SKM-1 (cell line): Measurements from ENCODE around the gene ADARB2.

Source experiments
- DNase-seq: peaks from one replicate; lab custom pipeline; 2025; ENCODE audit not compliant: unreplicated experiment; lab: John Stamatoyannopoulos, UW

Gene ADARB2

DNA sequence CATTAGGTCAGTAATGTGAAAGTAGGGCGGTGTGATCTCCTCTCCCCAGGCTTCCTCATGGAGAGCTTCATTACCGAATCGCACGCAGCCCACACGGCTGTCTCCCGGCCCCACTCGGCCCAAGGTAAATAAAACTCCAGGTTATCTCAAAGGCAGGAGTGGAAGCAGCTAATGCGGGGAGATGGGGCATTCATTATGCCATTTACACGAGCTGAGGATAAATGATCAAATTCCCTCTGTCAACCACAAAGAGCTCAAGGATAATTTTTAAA lies 93.5 kb downstream of the ADARB2 start:
- DNase-seq = no peak

DNA sequence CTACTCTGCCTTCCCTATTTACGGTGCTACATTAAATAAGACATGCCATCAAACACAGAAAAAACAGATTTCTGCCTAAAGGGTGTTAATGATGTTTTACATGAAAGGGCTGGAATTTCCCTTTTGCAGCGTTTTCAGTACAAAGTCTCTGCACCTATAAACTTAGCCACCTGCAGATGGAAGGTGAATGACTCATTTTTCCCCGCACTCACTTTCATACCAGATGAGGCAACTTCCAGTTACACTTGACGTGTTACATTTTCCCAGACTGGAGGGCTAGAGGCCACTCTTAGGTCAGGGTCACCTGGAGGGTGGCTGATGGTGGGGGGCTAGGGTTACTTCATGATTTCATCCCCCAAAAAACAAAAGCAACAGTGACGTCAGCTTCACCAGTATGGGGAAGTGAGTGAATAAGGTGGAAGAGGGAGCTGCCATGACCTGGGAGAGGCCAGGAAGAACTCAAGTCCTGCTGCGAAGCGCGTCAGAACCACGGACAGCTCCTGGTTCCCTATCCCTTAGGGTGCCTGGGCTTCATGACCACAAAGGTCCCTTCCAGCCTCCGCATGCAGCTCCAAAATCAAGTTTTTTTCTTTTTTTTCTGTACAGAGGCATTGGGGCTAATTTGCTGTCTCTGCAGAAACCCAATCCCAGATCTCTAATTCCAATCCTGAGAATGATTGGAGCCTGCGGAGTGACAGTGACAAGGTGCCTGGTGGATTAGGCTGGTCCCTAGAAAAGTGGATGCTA lies 94.0 kb downstream of the ADARB2 start:
- no peak for DNase-seq

DNA sequence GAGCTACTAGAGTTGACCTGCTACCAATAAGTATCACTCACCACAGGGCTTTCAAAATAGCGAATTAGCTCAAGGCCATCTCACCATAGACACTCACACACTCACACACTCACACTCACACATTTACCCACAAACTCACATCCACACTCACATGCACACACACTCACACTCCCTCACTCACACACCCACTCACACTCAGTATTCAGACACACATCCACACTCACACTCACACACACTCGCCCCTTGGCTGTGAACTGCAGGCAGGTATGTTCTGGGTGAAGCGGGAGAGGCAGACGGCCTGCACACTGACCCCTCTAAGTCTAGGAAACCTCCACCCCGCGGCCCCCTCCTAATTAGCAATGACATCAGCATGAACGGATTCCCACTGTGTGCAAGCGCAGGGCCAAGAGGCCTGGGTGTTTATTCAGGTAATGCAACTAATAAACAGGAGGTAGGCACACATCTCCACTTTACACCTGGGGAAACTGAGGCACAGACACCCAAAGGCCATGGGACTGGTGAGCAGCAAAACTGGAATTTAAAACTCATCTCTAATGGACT lies 94.6 kb downstream of the ADARB2 start:
- no peak for DNase-seq

DNA sequence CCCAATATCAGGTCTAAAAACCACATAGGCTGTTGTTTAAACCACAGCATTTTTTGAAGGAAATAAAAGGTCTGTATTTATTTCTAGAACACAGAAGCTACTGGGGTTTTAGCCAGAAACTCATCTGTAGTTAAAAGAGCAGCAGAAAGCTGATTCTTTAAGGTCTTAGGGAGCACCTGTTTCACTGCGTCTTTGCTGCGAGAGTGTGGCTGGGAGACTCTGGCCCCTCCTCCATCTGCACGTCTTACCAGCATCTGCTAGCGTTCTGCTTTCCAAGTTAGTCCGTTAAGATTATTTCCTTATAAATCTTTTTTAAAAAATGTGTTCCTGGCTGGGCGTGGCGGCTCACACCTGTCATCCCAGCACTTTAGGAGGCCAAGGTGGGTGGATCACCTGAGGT lies 95.9 kb downstream of the ADARB2 start:
- no peak for DNase-seq

DNA sequence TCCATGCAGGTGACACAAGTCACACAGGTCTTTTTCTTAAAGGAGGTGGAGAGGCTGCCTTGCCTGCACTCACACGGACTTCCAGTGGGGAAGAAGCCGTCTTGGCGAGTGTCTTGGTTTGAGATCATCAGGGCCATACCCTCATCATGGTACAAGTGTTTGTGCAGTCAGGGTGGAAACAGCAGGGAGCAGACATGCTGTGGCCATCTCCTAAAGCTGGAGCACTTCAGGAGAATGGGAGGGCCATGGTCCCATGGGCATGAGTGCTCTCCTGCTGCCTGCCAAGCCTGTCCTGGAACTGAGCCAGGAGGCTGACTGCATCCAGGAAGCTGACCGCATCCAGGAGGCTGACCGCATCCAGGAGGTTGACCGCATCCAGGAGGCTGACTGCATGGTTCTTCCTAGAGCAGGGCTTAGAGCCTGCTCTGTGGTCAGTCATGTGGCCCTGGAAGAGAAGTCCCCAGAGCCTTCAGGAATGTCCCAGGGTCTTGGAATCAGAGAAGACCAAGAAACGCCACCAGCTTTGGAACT lies 98.4 kb downstream of the ADARB2 start:
- DNase-seq = no peak

DNA sequence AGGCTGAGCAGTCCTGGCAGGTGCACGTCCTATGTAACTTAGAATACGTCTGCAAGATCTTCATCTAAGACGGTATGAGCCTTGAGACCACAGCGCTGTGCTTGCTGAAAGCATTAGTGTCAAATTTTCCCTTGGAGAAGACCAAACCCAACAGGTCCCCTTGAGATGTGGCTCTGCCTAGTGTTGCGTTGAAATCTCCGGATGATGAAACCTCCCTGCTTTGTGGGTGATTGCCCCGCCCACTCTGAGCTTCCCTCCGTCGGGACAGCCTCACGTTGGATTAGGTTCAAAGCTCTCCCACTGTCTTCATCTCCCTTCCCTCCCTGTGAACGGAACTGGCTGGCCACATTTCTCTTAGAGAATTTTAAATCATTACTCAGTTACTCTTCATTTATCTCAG lies 102.0 kb downstream of the ADARB2 start:
- no peak for DNase-seq

DNA sequence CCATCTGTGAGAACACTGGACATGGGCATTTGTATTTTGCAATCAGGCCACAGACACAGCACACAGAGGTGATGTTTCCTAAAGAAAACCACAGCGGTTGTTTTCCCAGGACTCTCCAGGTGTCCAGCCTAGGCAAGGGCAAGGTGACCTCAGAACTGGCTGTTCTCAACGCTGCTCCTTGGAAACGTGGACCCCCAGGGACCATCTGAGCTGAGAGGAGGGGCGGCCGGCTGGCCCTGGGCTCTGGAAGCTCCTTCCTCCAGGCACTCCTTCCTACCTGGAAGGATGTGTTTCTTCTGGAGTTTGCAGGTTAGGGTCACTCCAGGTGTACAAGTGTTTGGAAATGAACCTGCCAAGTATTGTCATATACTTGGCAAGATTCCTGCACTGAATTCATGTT lies 103.1 kb downstream of the ADARB2 start:
- DNase-seq = no peak

DNA sequence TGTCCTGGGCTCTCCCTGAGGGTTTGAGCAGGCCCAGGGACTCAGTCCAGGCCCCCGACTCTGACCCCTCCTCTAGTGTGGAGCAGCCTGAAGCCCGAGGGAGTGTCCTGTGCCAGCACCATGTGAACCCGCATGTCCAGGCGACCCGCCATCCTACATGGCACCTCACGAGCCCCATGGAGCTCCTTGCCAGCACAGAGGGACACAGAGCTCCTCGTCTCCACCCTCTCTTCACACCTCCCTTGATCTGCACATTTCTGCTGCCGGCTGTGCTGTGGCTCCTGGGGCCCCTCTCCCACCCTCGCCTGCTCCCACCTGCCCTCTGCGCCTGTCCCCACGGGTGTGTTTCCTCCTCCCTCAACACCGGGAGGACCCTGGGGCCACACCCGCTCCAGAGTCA lies 103.5 kb downstream of the ADARB2 start:
- DNase-seq = no peak

DNA sequence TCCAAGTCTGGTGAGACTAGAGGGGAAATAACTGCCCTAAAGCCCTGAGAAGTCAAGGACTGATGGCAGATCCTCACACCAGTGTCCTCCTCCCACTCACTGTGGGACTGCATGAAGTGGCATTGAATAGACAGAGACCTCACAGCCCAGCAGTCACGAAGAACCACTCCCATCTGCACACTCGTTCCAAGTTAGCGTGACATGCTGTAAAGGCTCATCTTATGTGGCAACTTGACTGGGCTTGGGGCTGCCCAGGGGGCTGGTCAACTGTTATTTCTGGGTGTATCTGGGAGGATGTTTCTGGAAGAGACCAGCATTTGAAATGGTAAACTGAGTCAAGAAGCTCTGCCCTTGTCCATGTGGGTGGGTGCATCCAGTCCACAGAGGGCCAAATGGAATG lies 104.7 kb downstream of the ADARB2 start:
- no peak for DNase-seq

DNA sequence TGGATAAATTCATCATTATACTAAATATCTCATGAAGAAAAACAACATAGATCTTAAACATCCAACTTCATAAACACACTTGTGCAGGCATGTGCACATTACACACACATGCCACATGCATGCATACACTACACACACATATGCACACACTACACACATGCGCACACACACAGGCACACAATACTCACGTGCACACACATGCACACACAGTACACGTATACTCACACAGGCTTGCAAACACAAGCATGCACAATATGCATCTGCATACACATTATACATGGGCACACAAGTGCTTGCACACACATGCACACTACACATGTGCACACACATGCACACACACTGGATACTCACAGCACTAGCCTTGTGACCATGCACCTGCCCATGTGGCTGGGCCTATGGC lies 105.2 kb downstream of the ADARB2 start:
- no peak for DNase-seq

DNA sequence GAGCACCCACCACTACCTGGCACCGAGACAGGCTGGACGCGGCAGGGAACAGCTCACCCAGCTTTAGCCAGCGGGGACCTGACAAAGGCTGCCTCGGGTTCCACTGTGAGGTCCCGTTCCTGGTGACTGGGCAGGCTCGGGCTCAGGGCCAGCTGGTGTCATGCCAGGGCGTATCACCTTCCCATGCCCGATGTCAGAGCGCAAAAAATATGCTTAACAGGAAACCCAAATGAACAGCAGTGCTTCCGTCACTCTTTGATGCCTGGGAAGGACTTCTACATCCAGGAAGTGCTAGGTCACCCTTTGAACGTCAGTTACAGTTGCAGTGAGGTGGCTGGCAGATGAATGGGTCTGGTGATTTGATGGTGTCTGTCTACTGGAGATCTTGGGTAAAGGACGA lies 106.0 kb downstream of the ADARB2 start:
- no peak for DNase-seq

DNA sequence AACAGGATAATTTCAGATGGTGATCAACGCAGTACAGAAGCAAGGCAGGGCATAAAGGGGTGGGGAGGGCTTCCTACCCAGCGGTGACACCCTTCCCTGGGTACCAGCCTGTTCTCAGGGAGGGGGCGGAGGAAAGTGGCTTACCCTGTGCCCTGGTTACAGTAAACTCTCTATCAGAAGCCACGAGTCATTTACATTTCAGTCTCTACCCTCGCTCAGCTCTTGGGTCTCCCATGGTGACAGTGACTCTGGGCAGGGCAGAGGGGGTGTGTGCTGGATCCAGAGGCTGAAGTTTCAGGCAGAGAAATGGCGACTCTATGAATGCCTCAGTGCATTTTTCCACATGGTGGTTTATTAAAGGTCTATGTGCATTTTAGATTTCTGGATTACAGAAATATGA lies 107.0 kb downstream of the ADARB2 start:
- no peak for DNase-seq

DNA sequence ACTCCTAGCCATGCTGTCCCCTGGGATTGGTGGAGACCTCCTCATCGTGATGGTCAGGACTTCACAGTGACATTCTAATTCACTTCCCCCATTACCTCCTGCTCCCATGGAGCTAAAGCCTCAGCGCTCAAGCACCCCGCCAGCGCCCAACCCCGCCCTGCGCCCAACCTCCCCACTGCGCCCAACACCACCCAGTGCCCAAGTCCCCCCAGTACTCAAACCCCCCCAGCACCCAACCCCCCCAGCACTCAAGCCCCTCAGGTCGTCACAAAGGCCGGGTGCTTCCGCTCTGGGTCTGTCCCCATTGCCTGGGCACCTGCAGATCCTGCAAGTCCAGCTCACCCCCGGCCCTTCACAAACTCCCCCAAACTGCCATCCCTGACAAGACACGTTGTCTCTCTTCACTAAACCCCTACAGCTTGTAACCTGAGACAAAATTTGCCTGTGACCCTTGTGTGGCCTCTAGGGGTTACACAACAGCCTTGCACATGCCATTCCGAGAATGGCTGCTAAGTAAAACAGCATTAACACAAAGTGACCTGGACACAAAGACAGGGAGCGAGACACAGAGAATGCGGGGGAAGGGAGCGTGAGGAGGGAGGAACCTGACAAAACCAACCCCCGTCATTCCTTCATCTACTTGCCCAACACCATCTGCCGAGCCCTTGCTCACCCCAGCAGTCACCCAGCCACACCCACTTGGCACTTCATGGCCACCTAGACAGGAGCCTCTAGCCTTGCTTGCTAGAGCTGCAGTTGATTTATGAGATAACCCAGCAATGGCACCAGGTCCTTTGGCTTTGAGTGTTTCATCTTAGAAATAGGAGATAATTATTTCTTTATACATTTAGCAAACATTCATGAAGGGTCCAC lies 107.8 kb downstream of the ADARB2 start:
- DNase-seq = no peak

DNA sequence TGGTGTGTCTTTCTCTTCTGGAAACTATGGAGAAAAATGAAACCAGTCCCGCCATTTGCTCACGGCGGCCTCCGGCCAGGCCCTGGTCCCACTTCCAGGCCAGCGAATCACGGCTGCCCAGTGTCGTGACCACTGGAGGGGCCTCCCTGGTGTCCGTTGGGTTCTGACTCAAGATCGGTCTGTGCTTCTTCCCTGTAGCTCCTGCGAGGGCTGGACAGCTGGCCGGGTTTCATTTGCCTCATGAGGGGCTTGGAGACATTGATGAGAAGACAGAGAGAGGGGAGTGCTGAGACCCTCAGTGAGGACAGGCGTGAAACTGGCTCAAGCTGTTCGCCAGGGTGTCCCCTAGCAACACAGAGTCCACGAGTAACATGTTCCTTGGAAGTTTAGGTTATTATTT lies 108.6 kb downstream of the ADARB2 start:
- DNase-seq = no peak

DNA sequence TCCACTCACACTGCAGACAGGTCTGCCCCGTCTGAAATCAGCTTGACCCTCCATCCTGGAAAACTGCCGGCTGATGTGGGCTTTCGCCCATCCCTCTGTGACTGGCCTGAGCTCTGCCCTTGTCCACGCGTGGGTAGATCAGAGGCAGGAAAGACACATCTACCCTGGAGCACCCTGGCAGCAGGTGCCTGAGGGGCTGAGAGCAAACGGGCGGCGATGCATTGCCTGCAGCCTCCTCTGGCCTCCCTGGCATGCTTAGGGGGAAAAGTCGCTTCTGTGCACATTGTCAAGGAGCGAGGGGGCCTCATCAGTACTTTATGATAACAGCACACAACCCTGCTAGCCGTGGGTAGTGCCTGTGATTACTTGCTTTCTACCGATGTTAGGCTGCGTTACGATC lies 109.4 kb downstream of the ADARB2 start:
- no peak for DNase-seq

DNA sequence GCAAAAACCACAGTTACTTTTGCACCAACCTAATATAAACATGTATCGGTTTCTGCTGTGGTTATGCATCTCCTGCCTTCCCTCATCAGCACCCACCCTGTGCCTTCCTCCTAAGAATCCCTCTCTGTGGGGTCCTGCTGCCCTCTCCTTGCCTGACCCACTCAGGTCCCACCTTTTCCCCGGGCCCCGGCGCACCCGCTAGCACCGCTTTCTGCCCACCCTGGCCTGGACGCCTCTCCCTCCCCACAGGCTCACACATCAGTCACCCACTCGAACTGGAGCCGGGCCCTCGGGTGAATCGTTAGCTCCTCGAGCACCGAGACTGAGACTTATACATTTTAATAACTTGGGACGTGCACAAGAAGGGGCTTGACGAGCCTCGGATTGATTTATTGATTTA lies 110.5 kb downstream of the ADARB2 start:
- DNase-seq = no peak

DNA sequence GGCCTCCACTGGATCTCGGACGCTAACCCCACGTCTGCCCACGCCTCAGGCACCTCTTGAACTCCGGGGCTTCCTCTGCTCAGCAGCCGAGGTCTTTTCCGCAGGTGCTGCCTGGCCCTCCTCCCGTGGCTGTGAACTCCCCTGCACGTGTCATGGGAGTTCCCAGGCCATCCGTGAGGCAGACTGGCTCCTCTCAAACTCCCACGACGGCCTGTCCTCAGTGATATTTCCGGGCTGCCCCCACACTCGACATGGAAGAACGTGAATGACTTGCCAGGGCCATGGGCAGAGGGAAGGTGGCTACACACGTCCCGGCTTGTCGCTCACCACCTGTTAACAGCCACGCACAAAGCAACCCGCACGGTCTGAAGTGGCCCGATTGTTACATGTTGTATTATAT lies 110.9 kb downstream of the ADARB2 start:
- no peak for DNase-seq

DNA sequence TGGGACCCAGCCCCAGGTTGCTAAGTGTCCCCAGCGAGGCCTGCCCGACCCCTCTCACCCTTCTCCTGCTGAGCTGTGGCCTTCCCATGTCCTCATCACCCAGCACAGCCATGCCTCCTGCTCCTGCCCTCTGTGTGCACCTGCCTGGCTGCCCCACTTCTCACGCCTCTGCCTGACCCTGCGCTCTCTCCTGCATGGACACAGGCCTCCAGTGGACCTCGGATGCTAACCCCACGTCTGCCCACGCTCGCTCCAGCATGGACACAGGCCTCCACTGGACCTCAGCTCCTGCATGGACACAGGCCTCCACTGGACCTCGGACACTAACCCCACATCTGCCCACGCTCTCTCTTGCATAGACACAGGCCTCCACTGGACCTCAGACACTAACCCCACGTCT lies 111.6 kb downstream of the ADARB2 start:
- DNase-seq = no peak

DNA sequence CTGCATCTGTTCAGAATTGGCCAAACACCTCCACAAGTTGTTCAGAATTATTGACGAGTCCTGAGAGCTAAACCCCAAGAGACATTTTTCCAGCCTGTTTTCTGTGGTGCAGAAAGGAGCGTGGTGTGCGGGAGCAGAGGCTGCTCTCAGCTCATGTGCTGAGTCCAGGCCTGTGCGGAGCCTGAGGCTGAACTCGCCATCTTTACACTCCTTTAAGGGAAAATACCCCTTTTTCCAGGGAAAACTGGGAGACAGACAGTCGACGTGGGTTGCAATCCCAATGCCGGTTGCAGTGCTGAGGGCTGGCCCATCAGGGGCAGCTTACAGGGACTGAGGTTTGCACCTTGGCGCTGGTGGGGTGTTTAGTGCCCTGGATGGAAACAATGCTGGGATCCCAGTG lies 112.2 kb downstream of the ADARB2 start:
- no peak for DNase-seq

DNA sequence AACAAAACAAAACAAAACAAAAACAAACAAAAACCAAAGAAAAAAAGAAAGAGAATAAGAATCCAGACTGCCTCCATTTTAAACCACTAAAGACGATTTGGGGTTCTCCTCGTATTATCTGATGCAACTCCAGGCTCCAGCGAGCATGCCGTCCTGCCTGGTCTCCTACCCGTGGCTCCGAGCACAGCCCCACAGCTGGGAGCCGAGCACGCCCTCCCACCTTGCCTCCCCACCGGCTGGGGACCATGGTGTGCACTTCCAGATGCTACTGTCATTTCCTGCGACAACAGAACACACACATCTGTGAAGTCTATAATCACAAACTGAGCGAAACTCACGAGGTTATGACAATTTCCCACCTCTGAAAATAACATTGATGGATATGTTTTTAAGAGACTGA lies 113.1 kb downstream of the ADARB2 start:
- no peak for DNase-seq

DNA sequence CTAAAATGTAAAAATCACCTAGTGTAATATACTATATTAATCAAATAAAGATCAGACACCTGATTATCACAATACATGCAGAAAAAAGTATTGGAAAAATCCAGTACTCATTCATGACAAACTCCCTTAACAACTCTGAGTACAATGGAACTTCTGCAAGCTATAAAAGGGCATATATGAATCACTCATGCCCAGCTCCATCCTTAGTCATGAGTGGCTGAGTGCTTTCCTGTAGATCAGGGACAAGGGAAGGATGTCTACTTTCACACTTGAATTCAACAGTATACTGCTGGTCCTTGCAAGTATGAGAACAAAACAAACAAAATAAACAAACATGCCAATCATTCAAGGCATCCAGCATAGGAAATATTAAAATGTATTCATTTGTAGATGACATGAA lies 116.5 kb downstream of the ADARB2 start:
- DNase-seq = no peak
